ENCODE data around the gene XPNPEP3. TPM values are rescaled to one million over a fixed set of nuclear protein-coding genes. Genes with fewer than 3 reads are reported as not detected.
"Not testable (repeated sequence)": the region's sequence is repeated elsewhere in the genome, so short reads cannot be mapped to it uniquely, and the experiment has no call there.

The XPNPEP3 gene
- total and polyA plus RNA-seq, 5 experiments from 2014 or later = 5.9 to 19.4 (median 11.5) TPM

DNA sequence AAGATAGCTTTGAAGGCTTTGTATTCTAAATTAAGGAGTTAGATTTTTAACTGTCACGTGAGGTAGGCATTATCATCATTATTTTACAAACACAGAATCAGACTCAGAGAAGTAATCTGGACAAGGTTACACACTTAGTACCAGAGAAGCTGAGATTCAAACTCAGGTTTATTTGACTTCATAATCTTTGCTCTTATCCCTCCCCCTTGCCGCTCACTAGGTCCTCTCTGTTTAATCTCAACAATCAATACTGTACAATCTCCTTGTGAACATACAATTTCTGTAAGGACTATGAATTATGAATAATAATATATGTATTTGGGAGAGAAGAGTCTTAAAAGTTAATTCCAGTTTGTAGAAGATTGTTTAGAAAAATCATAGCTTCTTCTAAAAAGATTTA lies 10.2 kb downstream of the XPNPEP3 start:
- DNase-seq = no peak
- Mint-ChIP-seq H3K4me3 (no peak overlapping the region), H3K27me3 (no peaks in the 10 kb centered on the region), H3K36me3 (peaks cover 0 to 23% (median 3%) of the 10 kb centered on the region in 3 donors), H3K4me1 (peaks cover 16 to 41% (median 26%) of the 10 kb centered on the region in 4 donors), H3K9me3 (no peaks in the 10 kb centered on the region), H3K27ac (peak overlapping the region in 3 of 10 donors; percentile 1 to 44 (median 23))
- no peak for ATAC-seq
- POLR2A ChIA-PET = interaction anchor here (0.9 to 1.1 kb wide), 2 partner anchors 13 to 48 kb away, joined by 4 read pairs; partner anchors contain the start of gene SLC25A17

DNA sequence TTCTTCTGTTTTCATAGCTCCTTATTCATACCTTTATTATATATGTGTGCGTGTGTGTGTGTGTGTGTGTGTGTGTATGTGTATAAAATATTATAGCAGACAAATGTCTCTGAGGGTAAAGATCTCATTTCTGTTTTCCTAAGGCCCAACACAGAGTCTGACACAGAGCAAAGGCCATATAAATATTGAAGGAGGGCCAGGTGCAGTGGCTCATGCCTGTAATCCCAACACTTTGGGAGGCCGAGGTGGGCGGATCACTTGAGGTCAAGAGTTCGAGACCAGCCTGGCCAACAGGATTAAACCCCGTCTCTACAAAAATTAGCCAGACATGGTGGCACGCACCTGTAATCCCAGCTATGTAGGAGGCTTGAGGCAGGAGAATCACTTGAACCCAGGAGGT lies 11.4 kb downstream of the XPNPEP3 start:
- Mint-ChIP-seq H3K27ac (peak overlapping the region in 1 of 10 donors; percentile 48), H3K4me1 (peaks cover 14 to 30% (median 18%) of the 10 kb centered on the region in 4 donors), H3K36me3 (peaks cover 0 to 25% (median 4%) of the 10 kb centered on the region in 3 donors)
- POLR2A ChIA-PET, H3K4me3 Mint-ChIP-seq, ATAC-seq, H3K27me3 Mint-ChIP-seq, DNase-seq, H3K9me3 Mint-ChIP-seq: not testable (repeated sequence)

DNA sequence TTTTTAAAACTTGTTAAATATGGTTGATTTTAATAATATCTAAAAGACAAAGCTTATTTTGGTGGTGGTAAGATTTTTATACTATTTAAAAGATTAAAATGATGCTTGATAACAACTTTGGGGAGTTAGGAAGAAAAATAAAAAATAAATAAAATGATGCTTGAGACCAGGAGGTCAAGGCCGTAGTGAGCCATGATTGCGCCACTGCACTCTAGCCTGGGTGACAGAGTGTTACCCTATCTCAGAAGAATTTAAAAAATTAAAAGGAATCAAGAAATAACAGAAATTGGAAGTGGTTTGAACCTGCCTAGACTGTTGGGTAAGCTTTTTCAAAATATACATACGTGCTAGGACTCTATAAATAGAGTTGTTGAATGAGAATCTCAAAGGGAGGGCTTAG lies 17.1 kb downstream of the XPNPEP3 start:
- Mint-ChIP-seq H3K4me3 (no peak overlapping the region), H3K27ac (no peak overlapping the region), H3K36me3 (peaks cover 0 to 47% (median 9%) of the 10 kb centered on the region in 3 donors), H3K4me1 (no peaks in the 10 kb centered on the region), H3K9me3 (no peaks in the 10 kb centered on the region), H3K27me3 (no peaks in the 10 kb centered on the region)
- DNase-seq (no peak), ATAC-seq (no peak)
- POLR2A ChIA-PET = no interaction called here

DNA sequence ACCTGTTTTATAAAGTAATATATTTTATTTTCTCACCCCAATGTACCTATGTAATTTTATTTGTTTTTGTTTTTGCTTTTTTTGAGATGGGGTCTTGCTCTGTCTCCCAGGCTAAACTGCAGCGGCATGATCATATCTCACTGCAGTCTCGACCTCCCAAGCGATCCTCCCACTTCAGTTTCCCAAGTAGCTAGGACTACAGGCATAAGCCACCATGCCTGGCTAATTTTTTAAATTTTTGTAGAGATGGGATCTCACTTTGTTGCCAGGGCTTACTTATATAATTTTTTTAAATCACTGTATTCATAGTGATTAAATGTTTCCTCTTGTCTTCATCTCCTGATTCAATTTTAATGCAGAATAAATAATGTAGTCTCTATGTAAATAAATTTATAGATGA lies 18.2 kb downstream of the XPNPEP3 start:
- Mint-ChIP-seq H3K36me3 (peaks cover 0 to 45% (median 9%) of the 10 kb centered on the region in 3 donors), H3K9me3 (no peaks in the 10 kb centered on the region), H3K4me3 (no peak overlapping the region), H3K27me3 (no peaks in the 10 kb centered on the region), H3K27ac (no peak overlapping the region), H3K4me1 (no peaks in the 10 kb centered on the region)
- POLR2A ChIA-PET = no interaction called here
- ATAC-seq = no peak
- DNase-seq = no peak

DNA sequence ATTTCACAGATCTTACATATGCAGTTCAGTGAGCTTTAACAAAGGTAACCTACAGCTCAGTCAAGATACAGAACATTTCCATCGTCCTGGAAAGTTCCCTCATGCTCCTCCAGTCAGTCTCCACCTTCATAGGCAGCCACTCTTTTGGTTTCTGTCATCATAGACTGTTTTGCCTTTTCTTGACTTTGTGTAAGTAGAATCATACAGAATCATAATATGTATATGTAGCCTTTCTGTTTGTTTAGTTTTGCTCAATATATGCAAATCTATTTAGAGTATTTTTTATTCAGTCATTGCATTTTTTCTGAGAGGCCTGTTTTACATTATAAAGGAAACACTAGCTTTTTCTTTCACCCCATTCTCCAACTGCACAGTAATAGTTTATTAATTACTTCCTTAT lies 20.0 kb downstream of the XPNPEP3 start:
- POLR2A ChIA-PET = no interaction called here
- Mint-ChIP-seq H3K27me3 (no peaks in the 10 kb centered on the region), H3K27ac (no peak overlapping the region), H3K4me3 (no peak overlapping the region), H3K9me3 (no peaks in the 10 kb centered on the region), H3K36me3 (peaks cover 0 to 41% (median 10%) of the 10 kb centered on the region in 3 donors), H3K4me1 (peaks cover 0 to 1% (median 0%) of the 10 kb centered on the region in 4 donors)
- DNase-seq (no peak), ATAC-seq (no peak)

DNA sequence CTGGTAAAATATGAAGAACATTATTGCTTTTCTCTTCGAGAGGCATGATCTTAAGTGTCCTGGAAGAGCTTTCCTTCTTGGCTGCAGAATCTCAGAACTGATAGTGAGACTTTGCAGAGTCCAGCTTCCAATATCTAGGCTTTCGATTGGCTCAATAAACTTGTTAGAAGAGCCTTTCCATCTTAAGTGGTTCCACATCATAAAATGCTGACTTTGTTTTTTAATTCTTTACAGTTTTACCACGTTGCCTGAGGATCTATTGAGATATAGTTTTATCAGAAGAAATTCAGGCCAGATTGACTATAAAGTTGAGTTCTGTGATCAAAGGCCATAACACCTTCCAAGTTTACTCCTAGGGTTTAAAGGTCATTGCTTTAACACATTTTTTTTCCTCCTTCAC lies 20.5 kb downstream of the XPNPEP3 start:
- Mint-ChIP-seq H3K27ac (no peak overlapping the region), H3K27me3 (no peaks in the 10 kb centered on the region), H3K9me3 (no peaks in the 10 kb centered on the region), H3K4me1 (peaks cover 0 to 1% (median 0%) of the 10 kb centered on the region in 4 donors), H3K36me3 (peaks cover 0 to 43% (median 9%) of the 10 kb centered on the region in 3 donors), H3K4me3 (no peak overlapping the region)
- POLR2A ChIA-PET = interaction anchor here (0.6 kb wide), 1 partner anchor 38 kb away, joined by 3 read pairs; no protein-coding TSS in a partner anchor
- no peak for DNase-seq
- no peak for ATAC-seq

DNA sequence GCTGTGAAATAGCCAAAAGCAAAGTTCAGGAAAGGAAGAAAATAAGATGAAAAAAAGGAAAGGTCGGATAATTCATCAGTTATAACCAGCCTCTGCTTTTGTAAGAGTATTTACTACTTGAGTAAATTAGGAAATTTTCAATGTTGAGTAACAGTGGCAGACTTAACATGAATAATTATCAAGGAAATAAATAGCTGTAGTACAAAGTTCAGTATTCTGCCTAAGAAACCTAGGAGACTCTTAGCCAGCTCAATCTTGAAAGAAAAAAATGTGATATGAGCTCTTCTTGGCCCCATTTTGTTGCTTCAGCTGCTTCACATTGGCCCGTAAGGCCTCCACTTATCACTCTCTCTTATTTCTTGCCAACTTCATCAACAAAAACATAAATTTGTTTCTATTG lies 22.0 kb downstream of the XPNPEP3 start:
- Mint-ChIP-seq H3K27me3 (no peaks in the 10 kb centered on the region), H3K27ac (no peak overlapping the region), H3K9me3 (no peaks in the 10 kb centered on the region), H3K36me3 (peaks cover 0 to 49% (median 11%) of the 10 kb centered on the region in 3 donors), H3K4me1 (peaks cover 0 to 1% (median 0%) of the 10 kb centered on the region in 4 donors), H3K4me3 (no peak overlapping the region)
- DNase-seq (no peak), ATAC-seq (no peak)
- POLR2A ChIA-PET = no interaction called here

DNA sequence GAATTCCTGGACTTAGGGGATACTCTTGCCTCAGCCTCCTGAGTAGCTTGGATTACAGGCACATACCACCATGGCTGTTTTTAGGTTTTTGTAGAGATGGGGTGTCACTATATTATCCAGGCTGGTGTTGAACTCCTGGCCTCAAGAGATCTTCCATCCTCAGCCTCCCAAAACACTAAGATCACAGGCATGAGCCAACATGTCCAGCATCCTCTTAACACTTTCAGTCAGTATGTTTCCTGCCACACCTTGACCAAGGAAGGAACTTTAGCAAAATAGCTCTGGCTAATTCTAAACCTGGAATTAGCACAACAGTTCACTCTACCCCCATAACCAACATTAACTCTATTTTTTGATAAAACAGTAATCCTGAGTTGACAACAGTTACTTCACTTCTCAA lies 32.2 kb downstream of the XPNPEP3 start:
- H3K4me3 Mint-ChIP-seq = no peak overlapping the region
- H3K9me3 Mint-ChIP-seq = no peaks in the 10 kb centered on the region
- H3K27me3 Mint-ChIP-seq = no peaks in the 10 kb centered on the region
- POLR2A ChIA-PET = no interaction called here
- H3K27ac Mint-ChIP-seq = peak overlapping the region in 3 of 10 donors; percentile 26 to 79 (median 72)
- DNase-seq (no peak), ATAC-seq (no peak)
- peaks cover 0 to 61% (median 6%) of the 10 kb centered on the region in 3 donors for H3K36me3 Mint-ChIP-seq
- no peaks in the 10 kb centered on the region for H3K4me1 Mint-ChIP-seq

DNA sequence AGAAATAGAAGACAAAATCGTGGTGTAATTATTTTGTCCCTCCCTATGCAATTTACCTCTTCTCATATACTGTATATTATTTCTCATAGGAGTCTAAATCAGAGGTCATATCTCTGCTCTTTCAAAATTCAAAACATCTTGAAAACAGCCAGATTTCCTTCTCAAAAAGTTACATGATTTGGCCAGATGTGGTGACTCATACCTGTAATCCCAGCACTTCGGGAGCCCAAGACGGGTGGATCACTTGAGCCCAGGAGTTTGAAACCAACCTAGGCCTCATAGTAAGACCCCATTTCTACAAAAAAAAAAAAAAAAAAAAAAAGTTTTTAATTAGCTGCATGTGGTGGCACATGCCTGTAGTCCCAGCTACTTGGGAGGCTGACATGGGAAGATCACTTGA lies 33.9 kb downstream of the XPNPEP3 start:
- Mint-ChIP-seq H3K4me1 (no peaks in the 10 kb centered on the region), H3K27ac (no peak overlapping the region), H3K27me3 (no peaks in the 10 kb centered on the region), H3K4me3 (no peak overlapping the region), H3K9me3 (no peaks in the 10 kb centered on the region), H3K36me3 (peaks cover 0 to 59% (median 9%) of the 10 kb centered on the region in 3 donors)
- ATAC-seq (no peak), DNase-seq (no peak)
- POLR2A ChIA-PET = no interaction called here

DNA sequence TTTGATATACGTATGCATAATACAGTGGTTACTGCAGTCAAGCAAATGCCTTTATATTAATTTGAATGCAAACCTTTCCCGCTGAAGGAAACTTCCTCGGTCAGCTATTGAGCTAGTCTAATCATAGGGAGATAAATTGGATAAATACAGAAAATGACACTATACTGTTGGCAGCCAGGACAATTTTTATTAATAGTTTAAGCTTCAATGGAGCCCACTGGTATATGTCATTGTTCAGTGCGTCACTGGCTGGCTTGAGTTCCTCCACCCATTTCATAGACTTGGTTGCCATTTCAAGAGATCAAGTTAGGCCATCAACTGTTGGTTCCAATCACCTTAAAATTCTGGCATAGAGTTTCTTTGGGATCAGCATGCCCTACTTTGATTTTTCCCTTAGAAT lies 37.5 kb downstream of the XPNPEP3 start:
- POLR2A ChIA-PET = no interaction called here
- Mint-ChIP-seq H3K27me3 (no peaks in the 10 kb centered on the region), H3K4me1 (peaks cover 2 to 7% (median 5%) of the 10 kb centered on the region in 4 donors), H3K4me3 (no peak overlapping the region), H3K9me3 (no peaks in the 10 kb centered on the region), H3K36me3 (peaks cover 0 to 40% (median 3%) of the 10 kb centered on the region in 3 donors), H3K27ac (peak overlapping the region in 2 of 10 donors; percentile 27 to 46)
- ATAC-seq = no peak
- no peak for DNase-seq

DNA sequence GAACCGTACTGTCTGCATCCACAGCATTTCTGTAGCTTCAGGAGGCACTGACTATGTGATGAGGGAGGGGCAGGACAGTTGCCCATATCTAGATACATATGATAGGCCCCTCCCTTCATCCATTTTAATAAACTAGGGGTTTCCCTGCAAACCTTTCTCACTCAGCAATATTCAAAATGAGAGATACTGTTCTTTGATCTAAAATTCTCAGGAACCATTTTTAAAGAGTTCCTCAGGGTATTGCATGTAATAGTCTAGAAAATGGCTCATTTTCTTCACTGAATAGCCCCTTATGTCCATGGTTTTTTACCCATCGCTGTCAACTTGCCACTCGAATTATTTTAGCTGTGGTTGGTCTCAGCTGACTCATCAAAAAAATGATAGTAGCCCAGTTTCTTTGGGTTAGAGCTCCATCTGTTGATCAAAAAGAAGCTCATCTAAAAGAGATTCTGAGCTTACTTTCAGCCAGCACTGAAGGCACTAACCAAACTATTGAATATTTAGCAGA lies 42.0 kb downstream of the XPNPEP3 start:
- POLR2A ChIA-PET = interaction anchor here (0.6 to 1.4 kb wide), 2 partner anchors 190 to 215 kb away, joined by 3 to 6 read pairs; no protein-coding TSS in a partner anchor
- no peaks in the 10 kb centered on the region for H3K27me3 Mint-ChIP-seq
- DNase-seq = peak in 3 of 10 donors; percentile 38 to 44 (median 41)
- peaks cover 0 to 44% (median 6%) of the 10 kb centered on the region in 3 donors for H3K36me3 Mint-ChIP-seq
- H3K9me3 Mint-ChIP-seq = no peaks in the 10 kb centered on the region
- H3K27ac Mint-ChIP-seq = peak overlapping the region in 1 of 10 donors; percentile 24
- ATAC-seq = peak; percentile 38 to 41
- peaks cover 2 to 7% (median 5%) of the 10 kb centered on the region in 4 donors for H3K4me1 Mint-ChIP-seq
- H3K4me3 Mint-ChIP-seq = no peak overlapping the region

DNA sequence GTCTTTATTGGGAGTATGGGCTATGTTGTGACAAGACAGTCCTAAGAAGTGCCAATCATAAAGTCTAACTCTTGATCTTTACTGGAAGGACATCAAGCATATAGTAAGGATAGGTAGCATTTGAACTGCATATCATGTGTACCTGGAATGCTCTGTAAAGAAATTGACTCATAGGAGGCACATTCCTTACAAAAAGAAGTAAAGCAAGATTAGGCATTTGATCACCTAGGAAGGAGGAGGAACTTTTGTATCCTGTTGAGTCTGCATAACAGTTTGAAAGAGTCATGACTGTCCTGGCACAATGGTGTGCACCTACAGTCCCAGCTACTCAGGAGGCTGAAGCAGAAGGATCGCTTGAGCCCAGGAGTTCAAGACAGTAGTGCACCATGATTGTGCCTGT lies 47.2 kb downstream of the XPNPEP3 start:
- DNase-seq (no peak), ATAC-seq (no peak)
- POLR2A ChIA-PET = no interaction called here
- Mint-ChIP-seq H3K9me3 (no peaks in the 10 kb centered on the region), H3K4me3 (no peak overlapping the region), H3K36me3 (peaks cover 0 to 42% (median 5%) of the 10 kb centered on the region in 3 donors), H3K4me1 (peaks cover 0 to 5% (median 3%) of the 10 kb centered on the region in 4 donors), H3K27ac (peak overlapping the region in 2 of 10 donors; percentile 13 to 79), H3K27me3 (no peaks in the 10 kb centered on the region)

DNA sequence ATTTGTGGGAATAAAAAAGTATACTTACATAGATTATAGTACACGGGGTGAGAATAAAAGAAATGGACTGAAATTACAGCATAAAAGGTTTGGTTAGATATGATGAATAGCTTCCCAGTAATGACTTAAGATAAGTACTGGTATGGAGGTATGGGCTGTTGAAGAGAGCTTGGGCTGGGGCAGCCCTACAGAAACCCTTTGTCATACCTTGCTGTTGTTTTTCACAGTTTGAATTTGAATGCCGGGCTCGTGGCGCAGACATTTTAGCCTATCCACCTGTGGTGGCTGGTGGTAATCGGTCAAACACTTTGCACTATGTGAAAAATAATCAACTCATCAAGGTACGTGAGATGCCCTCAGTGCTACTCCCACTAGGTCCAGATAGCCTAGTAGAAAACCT lies 51.9 kb downstream of the XPNPEP3 start:
- Mint-ChIP-seq H3K4me1 (peaks cover 0 to 2% (median 0%) of the 10 kb centered on the region in 4 donors), H3K27me3 (no peaks in the 10 kb centered on the region), H3K4me3 (no peak overlapping the region), H3K27ac (no peak overlapping the region), H3K9me3 (no peaks in the 10 kb centered on the region), H3K36me3 (peaks cover 0 to 62% (median 13%) of the 10 kb centered on the region in 3 donors)
- DNase-seq = no peak
- no peak for ATAC-seq
- POLR2A ChIA-PET = no interaction called here

DNA sequence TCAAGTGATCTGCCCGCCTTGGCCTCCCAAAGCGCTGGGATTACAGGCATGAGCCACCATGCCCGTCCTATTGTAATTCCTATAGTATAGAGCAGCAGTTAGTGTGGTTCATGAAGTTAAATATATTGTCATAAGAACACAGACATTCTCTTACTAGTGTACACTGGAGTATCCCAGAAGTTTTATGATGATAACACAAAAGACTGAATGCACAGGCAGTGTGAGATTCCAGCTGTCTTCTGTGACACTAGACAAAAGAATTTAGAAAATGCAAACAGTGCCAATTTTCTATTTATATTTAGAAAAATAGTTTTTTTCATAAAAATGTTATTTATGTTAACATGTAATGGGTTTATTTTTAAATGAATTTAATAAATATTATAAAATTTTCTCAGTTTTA lies 54.8 kb downstream of the XPNPEP3 start:
- no peak for ATAC-seq
- POLR2A ChIA-PET = no interaction called here
- Mint-ChIP-seq H3K9me3 (no peaks in the 10 kb centered on the region), H3K36me3 (peaks cover 4 to 75% (median 19%) of the 10 kb centered on the region in 3 donors), H3K4me3 (no peak overlapping the region), H3K27me3 (no peaks in the 10 kb centered on the region), H3K4me1 (no peaks in the 10 kb centered on the region), H3K27ac (no peak overlapping the region)
- DNase-seq = no peak
